Endodermal cell (in vitro differentiated cells): Measurements from ENCODE around the gene QSOX1. TPM values are rescaled to one million over a fixed set of nuclear protein-coding genes. Genes with fewer than 3 reads are reported as not detected.

Source experiments
- DNase-seq: peaks from one replicate; pipeline ENCODE4 v3.0.0-alpha.2; 2017
- H3K27ac ChIP-seq: 2 replicates; pipeline ENCODE4 v1.5.1; 2013; ENCODE audit warnings: mild to moderate bottlenecking, low read depth, low read length, moderate library complexity
- H3K27me3 ChIP-seq: 2 replicates; pipeline ENCODE4 v1.6.1; 2013; ENCODE audit warnings: mild to moderate bottlenecking, low read length, moderate library complexity; ENCODE audit not compliant: insufficient read depth, control insufficient read depth, poor library complexity, severe bottlenecking
- H3K36me3 ChIP-seq: 2 replicates; pipeline ENCODE4 v1.7.0; 2013; ENCODE audit warnings: mild to moderate bottlenecking, low read length, moderate library complexity; ENCODE audit not compliant: control insufficient read depth, insufficient read depth
- H3K4me1 ChIP-seq: one replicate; pipeline ENCODE4 v1.7.0; 2013; ENCODE audit warnings: low read length; ENCODE audit not compliant: control insufficient read depth, insufficient read depth
- H3K4me3 ChIP-seq: 2 replicates; pipeline ENCODE4 v1.5.1; 2013; ENCODE audit warnings: mild to moderate bottlenecking, low read length, moderate library complexity
- H3K9ac ChIP-seq: 2 replicates; pipeline ENCODE4 v1.6.1; 2013; ENCODE audit warnings: mild to moderate bottlenecking, low read length, moderate library complexity; ENCODE audit not compliant: poor library complexity, severe bottlenecking; ENCODE audit errors: extremely low read depth
- H3K9me3 ChIP-seq: 2 replicates; pipeline ENCODE4 v1.6.1; 2013; ENCODE audit warnings: mild to moderate bottlenecking, low read length, moderate library complexity; ENCODE audit not compliant: control insufficient read depth
- H3K27ac Mint-ChIP-seq: 2 replicates; pipeline ENCODE4 v1.8.0; 2020; ENCODE audit warnings: mixed read lengths
- H3K27me3 Mint-ChIP-seq: 2 replicates; pipeline ENCODE4 v1.8.0; 2021; ENCODE audit warnings: mild to moderate bottlenecking, mixed read lengths; ENCODE audit not compliant: insufficient read depth
- H3K36me3 Mint-ChIP-seq: 2 replicates; pipeline ENCODE4 v1.8.0; 2020; ENCODE audit warnings: low read depth, mixed read lengths
- H3K4me1 Mint-ChIP-seq: 2 replicates; pipeline ENCODE4 v1.8.0; 2020; ENCODE audit warnings: mixed read lengths
- H3K4me3 Mint-ChIP-seq: 2 replicates; pipeline ENCODE4 v1.8.0; 2020; ENCODE audit warnings: mild to moderate bottlenecking, moderate library complexity, mixed read lengths
- H3K9me3 Mint-ChIP-seq: 2 replicates; pipeline ENCODE4 v1.8.0; 2020; ENCODE audit warnings: mild to moderate bottlenecking, mixed read lengths
- WGBS, 2 experiments: methylation state at CpG; one replicate each; pipeline versions ENCODE4 v1.1.5 to v1.1.7; 2013; ENCODE audit warnings: missing lambda C conversion rate in 2 of 2, mixed read lengths in 1 of 2; ENCODE audit not compliant: insufficient coverage in 1 of 2, insufficient read length in 1 of 2; 5-methylcytosine and 5-hydroxymethylcytosine counted together
- total RNA-seq, 2 donors: library from RNA; stranded (reverse); fragmentation: NEBNext Ultra II Directional in 1 of 2; extraction: Animal tissue kit (Norgen Biotek cat#: 25700) in 1 of 2; gene quantifications; 2 replicates in 1 of 2; 3 replicates in 1 of 2; pipeline ENCODE4 v1.2.1, GENCODE V29; 2021
- TF ChIP-seq, protein P1 (sequence below): fragments of 200-600 bp; sonication (generic); conservative IDR thresholded peaks from 2 replicates; pipeline ENCODE4 v1.5.0; 2021; ENCODE audit warnings: antibody characterized with exemption, mild to moderate bottlenecking

QSOX1 gene
- total RNA-seq, 2 donors from 2014 or later: 77.9 to 116 TPM

DNA sequence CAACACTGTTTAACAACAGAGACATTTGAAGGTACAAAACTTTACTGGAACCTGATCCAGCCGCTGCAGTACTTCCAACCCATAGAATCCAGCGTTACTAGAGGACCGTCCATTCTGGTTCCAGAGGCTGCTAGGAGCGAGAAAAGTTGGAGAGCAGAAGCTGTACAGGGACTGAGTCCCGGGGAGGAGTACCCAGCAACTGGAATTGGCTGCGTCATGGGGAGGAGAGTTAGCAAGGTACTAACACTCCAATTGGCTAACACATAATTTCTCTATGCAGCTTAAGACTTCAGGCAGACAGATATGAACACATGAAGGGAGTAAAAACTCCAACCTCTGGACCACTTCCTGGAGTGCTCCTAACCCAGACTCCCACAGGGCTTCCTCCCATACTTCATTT lies 2.1 kb upstream of the QSOX1 start:
- no peaks in the 10 kb centered on the region for H3K36me3 ChIP-seq
- H3K9me3 ChIP-seq: no peaks in the 10 kb centered on the region
- H3K4me3 Mint-ChIP-seq: no peak overlapping the region
- H3K9me3 Mint-ChIP-seq: no peaks in the 10 kb centered on the region
- H3K27ac Mint-ChIP-seq: no peak overlapping the region
- peaks cover 44% of the 10 kb centered on the region for H3K27me3 Mint-ChIP-seq
- H3K27me3 ChIP-seq: peaks cover 33% of the 10 kb centered on the region
- no peak overlapping the region for H3K4me3 ChIP-seq
- H3K4me1 ChIP-seq: peaks cover 15% of the 10 kb centered on the region
- H3K36me3 Mint-ChIP-seq: no peaks in the 10 kb centered on the region
- DNase-seq: no peak
- H3K4me1 Mint-ChIP-seq: peaks cover 24% of the 10 kb centered on the region
- TF ChIP-seq, protein P1, sequence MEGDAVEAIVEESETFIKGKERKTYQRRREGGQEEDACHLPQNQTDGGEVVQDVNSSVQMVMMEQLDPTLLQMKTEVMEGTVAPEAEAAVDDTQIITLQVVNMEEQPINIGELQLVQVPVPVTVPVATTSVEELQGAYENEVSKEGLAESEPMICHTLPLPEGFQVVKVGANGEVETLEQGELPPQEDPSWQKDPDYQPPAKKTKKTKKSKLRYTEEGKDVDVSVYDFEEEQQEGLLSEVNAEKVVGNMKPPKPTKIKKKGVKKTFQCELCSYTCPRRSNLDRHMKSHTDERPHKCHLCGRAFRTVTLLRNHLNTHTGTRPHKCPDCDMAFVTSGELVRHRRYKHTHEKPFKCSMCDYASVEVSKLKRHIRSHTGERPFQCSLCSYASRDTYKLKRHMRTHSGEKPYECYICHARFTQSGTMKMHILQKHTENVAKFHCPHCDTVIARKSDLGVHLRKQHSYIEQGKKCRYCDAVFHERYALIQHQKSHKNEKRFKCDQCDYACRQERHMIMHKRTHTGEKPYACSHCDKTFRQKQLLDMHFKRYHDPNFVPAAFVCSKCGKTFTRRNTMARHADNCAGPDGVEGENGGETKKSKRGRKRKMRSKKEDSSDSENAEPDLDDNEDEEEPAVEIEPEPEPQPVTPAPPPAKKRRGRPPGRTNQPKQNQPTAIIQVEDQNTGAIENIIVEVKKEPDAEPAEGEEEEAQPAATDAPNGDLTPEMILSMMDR: no peak
- H3K27ac ChIP-seq: no peak overlapping the region
- 89 to 91% methylated on average over 5 to 6 of the region's 6 CpGs for WGBS, 2 experiments
- H3K9ac ChIP-seq: no peak overlapping the region

DNA sequence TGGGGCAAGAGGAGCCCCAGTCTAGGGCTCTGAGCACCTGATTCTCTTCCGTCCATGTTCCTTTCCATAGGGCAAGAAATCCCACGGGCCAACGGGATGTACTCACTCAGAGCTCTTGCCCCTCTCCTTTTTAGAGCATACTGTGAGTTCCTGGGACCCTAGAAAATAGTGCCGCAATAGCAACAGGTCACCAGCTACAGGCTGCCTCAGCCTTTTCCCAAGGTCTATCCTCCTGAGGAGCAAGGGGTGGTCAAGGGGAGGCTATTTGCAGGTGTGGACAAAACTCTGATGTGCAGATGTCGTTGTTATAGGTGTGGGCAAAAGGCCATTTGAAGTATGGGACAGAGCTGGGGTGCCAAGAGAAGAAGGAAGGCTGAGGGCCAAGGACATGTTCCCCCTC lies 1.6 kb upstream of the QSOX1 start:
- Mint-ChIP-seq H3K27ac (no peak overlapping the region), H3K27me3 (peaks cover 44% of the 10 kb centered on the region), H3K4me3 (no peak overlapping the region), H3K9me3 (no peaks in the 10 kb centered on the region), H3K36me3 (no peaks in the 10 kb centered on the region), H3K4me1 (peaks cover 29% of the 10 kb centered on the region)
- H3K9me3 ChIP-seq: no peaks in the 10 kb centered on the region
- no peak for DNase-seq
- peaks cover 33% of the 10 kb centered on the region for H3K27me3 ChIP-seq
- peaks cover 19% of the 10 kb centered on the region for H3K4me1 ChIP-seq
- H3K36me3 ChIP-seq: no peaks in the 10 kb centered on the region
- TF ChIP-seq, protein P1: no peak
- H3K27ac ChIP-seq: no peak overlapping the region
- H3K4me3 ChIP-seq: no peak overlapping the region
- WGBS, 2 experiments: 91 to 100% methylated on average over 5 of the region's 5 CpGs
- no peak overlapping the region for H3K9ac ChIP-seq

DNA sequence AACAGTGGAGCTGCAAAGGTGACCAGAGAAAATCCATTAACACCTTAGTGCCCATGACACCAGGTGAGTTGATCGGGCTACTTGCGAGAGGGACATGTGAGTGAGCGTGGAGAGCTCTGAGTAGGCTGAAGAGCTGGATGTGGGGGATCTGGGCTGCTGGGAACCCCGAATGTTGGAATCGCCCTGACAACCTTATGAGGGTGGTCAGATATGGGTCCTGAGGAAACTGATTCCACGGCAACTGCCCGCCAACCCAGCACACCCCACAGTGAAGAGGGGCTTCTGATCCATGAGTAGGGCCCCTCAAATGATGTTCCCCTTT lies 705 bp upstream of the QSOX1 start:
- Mint-ChIP-seq H3K4me1 (peaks cover 38% of the 10 kb centered on the region), H3K36me3 (no peaks in the 10 kb centered on the region), H3K4me3 (peak overlapping the region; percentile 89), H3K27ac (peak overlapping the region; percentile 69), H3K9me3 (no peaks in the 10 kb centered on the region), H3K27me3 (peaks cover 44% of the 10 kb centered on the region)
- peaks cover 28% of the 10 kb centered on the region for H3K4me1 ChIP-seq
- 19 to 29% methylated on average over 6 to 7 of the region's 7 CpGs for WGBS, 2 experiments
- peaks cover 33% of the 10 kb centered on the region for H3K27me3 ChIP-seq
- peak overlapping the region; percentile 94 for H3K4me3 ChIP-seq
- DNase-seq: no peak
- H3K27ac ChIP-seq: no peak overlapping the region
- TF ChIP-seq, protein P1: no peak
- H3K9me3 ChIP-seq: no peaks in the 10 kb centered on the region
- H3K9ac ChIP-seq: peak overlapping the region; percentile 44
- no peaks in the 10 kb centered on the region for H3K36me3 ChIP-seq
